ENCODE results near the gene EEF1AKMT2. TPM values are rescaled to one million over a fixed set of nuclear protein-coding genes. Genes with fewer than 3 reads are reported as not detected.
"Not testable (repeated sequence)": the region's sequence is repeated elsewhere in the genome, so short reads cannot be mapped to it uniquely, and the experiment has no call there.

The EEF1AKMT2 gene
- total RNA-seq, 1 donor, result 25.3 TPM

DNA sequence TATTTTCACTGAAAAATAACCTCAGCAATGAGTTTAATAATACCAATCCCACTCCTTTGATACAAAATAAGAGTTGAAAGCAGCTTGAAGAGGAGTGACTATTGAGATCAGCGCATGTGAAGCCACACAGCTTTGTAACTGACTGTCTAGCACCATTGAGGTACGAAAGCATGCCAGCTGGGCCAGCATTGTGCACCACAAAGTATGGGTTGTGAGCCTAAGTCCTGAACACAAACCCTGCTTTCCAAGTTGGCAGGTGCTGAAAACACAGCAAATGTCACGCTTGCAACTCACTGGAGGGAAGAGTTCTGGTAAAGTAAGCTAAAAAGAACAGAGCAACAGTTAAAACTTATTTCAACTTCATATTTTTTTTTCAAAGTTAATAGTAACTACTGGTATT is 43.5 kb downstream of the EEF1AKMT2 start:
- TF ChIP-seq, protein P1, sequence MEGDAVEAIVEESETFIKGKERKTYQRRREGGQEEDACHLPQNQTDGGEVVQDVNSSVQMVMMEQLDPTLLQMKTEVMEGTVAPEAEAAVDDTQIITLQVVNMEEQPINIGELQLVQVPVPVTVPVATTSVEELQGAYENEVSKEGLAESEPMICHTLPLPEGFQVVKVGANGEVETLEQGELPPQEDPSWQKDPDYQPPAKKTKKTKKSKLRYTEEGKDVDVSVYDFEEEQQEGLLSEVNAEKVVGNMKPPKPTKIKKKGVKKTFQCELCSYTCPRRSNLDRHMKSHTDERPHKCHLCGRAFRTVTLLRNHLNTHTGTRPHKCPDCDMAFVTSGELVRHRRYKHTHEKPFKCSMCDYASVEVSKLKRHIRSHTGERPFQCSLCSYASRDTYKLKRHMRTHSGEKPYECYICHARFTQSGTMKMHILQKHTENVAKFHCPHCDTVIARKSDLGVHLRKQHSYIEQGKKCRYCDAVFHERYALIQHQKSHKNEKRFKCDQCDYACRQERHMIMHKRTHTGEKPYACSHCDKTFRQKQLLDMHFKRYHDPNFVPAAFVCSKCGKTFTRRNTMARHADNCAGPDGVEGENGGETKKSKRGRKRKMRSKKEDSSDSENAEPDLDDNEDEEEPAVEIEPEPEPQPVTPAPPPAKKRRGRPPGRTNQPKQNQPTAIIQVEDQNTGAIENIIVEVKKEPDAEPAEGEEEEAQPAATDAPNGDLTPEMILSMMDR (IDR thresholded peaks at IDR 0.05; ENCODE audit: insufficient read depth, low read length), result no peak
- no peak overlapping the region for H3K4me3 ChIP-seq (ENCODE audit: low read depth, low read length)
- DNase-seq (ENCODE audit: low read depth), result no peak

DNA sequence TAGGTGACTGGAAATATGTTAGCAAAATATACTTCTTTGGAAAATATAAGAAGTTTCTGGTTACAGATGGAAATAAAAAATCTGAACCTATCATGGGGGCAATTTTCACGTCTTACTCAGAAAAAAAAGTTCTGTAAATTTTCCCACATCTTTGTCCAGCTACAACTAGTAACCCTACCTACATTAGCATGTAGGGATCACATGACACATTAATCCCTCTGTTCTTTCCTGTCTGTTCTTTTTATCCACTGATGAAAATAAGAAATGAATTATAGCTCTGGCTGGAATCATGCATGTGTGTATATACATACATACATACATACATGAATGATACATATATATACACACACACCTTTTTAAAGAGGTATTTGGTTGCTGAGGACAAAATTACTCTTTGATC is 43.9 kb downstream of the EEF1AKMT2 start:
- H3K4me3 ChIP-seq (ENCODE audit: low read depth, low read length), result no peak overlapping the region
- TF ChIP-seq, protein P1 (IDR thresholded peaks at IDR 0.05; ENCODE audit: insufficient read depth, low read length), result no peak
- DNase-seq (ENCODE audit: low read depth), result no peak

DNA sequence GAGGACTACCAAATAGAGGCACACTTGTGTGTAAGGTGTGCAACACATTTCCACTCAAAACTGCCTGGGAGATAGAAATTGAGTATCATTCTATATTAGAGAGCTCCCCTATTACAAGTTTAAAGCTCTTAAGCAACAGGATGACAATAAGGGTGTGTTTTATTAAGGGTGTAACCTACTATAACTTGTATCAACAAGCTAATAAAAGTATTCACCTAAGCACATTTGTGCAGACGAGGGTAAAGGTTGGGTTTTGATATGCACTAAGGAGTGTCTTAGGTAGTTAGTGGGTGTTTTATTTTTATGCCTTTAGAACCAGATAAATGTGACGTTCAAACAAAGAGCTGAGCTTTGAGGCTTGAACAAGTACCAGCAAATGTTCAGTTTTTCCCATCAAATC is 44.7 kb downstream of the EEF1AKMT2 start:
- DNase-seq (ENCODE audit: low read depth), result no peak
- TF ChIP-seq, protein P1 (IDR thresholded peaks at IDR 0.05; ENCODE audit: insufficient read depth, low read length), result no peak
- H3K4me3 ChIP-seq (ENCODE audit: low read depth, low read length), result no peak overlapping the region

DNA sequence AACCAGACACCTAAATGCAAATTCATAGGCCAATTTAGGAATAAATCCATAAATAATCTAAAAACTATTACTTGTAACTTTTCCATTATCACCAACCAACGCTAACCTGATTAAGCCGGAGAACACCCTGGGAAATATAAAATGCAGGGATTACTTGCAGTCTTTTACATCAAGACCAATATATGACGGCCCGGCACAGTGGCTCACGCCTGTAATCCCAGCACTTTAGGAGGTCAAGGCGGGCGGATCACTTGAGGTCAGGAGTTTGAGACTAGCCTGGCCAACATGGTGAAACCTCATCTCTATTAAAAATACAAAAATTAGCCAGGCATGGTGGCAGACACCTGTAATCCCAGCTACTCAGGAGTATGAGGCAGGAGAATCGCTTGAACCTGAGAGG is 45.2 kb downstream of the EEF1AKMT2 start:
- not testable (repeated sequence) for H3K4me3 ChIP-seq (ENCODE audit: low read depth, low read length); DNase-seq (ENCODE audit: low read depth)

DNA sequence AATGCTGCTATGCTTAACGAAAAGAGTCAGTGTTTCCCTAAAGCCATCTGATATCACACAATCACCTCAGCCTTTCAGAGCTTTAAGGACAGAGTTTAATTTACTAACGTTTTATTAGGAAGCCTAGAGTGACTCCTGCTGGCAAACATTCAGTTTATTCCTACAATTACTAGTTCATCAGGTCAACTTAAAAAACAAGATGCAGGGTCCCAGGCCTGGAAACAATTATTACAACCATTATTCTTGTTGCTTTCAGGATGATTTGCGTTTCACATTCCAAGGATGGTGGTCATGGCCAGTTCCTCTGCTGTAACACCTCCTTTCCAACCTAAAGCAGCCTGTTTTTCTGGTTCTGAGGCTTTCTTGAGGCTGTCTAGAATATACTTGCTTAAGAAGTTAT is 46.0 kb downstream of the EEF1AKMT2 start:
- no peak overlapping the region for H3K4me3 ChIP-seq (ENCODE audit: low read depth, low read length)
- peak; percentile 81 for DNase-seq (ENCODE audit: low read depth)
- TF ChIP-seq, protein P1 (IDR thresholded peaks at IDR 0.05; ENCODE audit: insufficient read depth, low read length), result peak; percentile 25

DNA sequence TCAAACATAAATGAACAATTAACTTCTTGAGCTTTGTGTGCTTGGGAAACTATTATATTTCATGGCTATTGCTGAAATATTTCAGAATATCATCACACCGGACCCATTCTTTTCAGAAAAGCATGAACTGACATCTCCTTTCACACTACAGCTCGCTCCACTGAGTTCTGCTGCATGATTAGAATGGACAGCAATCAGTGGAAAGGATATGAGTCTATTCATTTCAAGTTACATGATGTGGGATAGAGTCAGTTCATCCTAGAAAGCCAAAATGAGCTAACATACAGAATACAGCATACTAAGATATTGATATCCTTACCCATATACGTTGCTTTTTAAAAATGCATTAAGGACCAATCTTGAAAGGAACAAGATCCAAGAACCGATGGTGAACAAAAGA is 46.4 kb downstream of the EEF1AKMT2 start:
- no peak for DNase-seq (ENCODE audit: low read depth)
- H3K4me3 ChIP-seq (ENCODE audit: low read depth, low read length), result no peak overlapping the region
- TF ChIP-seq, protein P1 (IDR thresholded peaks at IDR 0.05; ENCODE audit: insufficient read depth, low read length), result no peak

DNA sequence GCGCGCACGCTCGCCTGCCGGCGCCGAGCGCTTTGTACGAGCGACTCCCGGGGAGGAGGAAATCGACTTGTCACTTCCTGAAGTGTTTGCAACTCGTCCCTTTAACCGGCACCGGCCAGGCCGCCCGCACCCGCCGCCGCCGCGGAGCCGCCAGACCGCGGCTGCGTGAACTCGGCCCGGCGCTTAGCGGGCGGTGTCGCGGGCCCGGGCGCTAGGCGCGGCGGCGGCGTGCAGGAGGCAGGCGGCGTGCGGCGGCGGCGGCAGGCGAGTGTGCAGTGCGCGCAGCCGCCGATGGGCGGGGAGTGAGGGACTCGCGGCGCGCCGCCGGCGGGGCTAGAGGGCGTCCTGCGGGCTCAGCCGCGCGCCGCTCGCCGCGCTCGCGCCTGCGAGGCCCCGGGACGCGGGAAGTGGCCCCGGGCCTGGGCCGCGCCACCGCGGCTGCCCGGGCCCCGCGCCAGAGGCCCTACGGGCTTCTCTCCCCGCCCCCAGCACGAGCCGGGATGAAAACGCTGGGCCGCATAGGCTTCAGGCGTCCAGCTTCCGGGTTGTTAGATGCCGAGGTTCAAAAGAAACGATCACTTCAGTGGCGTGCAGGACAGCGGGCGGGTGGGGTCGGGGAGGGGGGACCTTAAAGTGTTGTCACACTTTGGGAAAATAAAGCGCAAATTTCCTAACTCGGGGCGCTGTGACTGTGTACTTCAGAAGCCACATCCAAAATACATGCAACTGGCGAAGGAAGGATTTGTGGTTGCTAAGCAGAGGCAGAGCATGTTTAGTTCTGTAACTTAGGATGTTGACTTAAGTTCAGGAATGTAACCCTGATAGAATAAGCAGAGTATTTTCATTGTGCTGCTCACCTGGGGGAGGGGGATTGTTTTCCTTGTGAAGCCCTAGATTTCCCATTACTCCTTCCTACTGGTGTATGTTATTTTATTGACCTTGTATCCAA is 47.3 kb downstream of the EEF1AKMT2 start, which contains the start of gene FAM53B:
Gene FAM53B, minus strand, starts transcription at position 277 of the 949 bp plus-strand sequence. CDS start 37,665 bp downstream, outside the sequence.
- TF ChIP-seq, protein P1 (IDR thresholded peaks at IDR 0.05; ENCODE audit: insufficient read depth, low read length), result peak; percentile 9
- peak; percentile 68 for DNase-seq (ENCODE audit: low read depth)
- H3K4me3 ChIP-seq (ENCODE audit: low read depth, low read length), result peak within 1 kb of the TSS; percentile 70

All from fibroblast of the aortic adventitia (primary cell).